GM21381 (cell line): ENCODE data around the gene STXBP2.

Experiments used
- ATAC-seq: cut with Tn5 transposase; IDR thresholded peaks from one replicate; pipeline ENCODE4 v1.9.1; 2021; ENCODE audit warnings: mild to moderate bottlenecking, moderate library complexity; ENCODE audit not compliant: unreplicated experiment

The STXBP2 gene

GRCh38 chr19:7677669-7678311 is 40.9 kb downstream of the STXBP2 start:
- no peak for ATAC-seq

GRCh38 chr19:7678971-7679751 is 42.3 kb downstream of the STXBP2 start:
- ATAC-seq = no peak

GRCh38 chr19:7679771-7680605 is 43.1 kb downstream of the STXBP2 start:
- ATAC-seq = no peak

GRCh38 chr19:7680606-7681339 is 43.9 kb downstream of the STXBP2 start, which contains the start of gene TRAPPC5:
Gene TRAPPC5, plus strand, starts transcription at chr19:7680833. Its CDS starts 1,421 bp downstream, at chr19:7682254.
- peak; percentile 73 for ATAC-seq

- ATAC-seq = no peak
These were observed 44.6 kb downstream of the STXBP2 start for GRCh38 chr19:7681340-7682174.

- no peak for ATAC-seq
These were observed 45.4 kb downstream of the STXBP2 start for GRCh38 chr19:7682175-7682855.

- no peak for ATAC-seq
These were observed 48.9 kb downstream of the STXBP2 start for GRCh38 chr19:7685546-7686445.

GRCh38 chr19:7687177-7687576 is 50.3 kb downstream of the STXBP2 start:
- no peak for ATAC-seq

GRCh38 chr19:7689165-7689564 is 52.3 kb downstream of the STXBP2 start:
- no peak for ATAC-seq

- no peak for ATAC-seq
These were observed 53.9 kb downstream of the STXBP2 start for GRCh38 chr19:7690779-7691258.

- no peak for ATAC-seq
These were observed 54.6 kb downstream of the STXBP2 start for GRCh38 chr19:7691497-7691896.

- ATAC-seq = no peak
These were observed 55.6 kb downstream of the STXBP2 start for GRCh38 chr19:7692417-7693088.

- no peak for ATAC-seq
These were observed 57.6 kb downstream of the STXBP2 start for GRCh38 chr19:7694499-7694898.
